HG02970 (cell line): ENCODE results near the gene IL18BP.

ENCODE experiments used
- ATAC-seq: cut with Tn5 transposase; IDR thresholded peaks from one replicate; pipeline ENCODE4 v1.9.1; 2021; ENCODE audit warnings: mild to moderate bottlenecking, moderate library complexity, moderate number of reproducible peaks; ENCODE audit not compliant: unreplicated experiment, low FRiP score

Gene IL18BP

GRCh38 chr11:72040491-72041363 is 42.0 kb downstream of the IL18BP start:
- ATAC-seq, result no peak

GRCh38 chr11:72041364-72042063 is 42.8 kb downstream of the IL18BP start:
- no peak for ATAC-seq

GRCh38 chr11:72042064-72042745 is 43.5 kb downstream of the IL18BP start:
- ATAC-seq, result no peak

GRCh38 chr11:72045849-72046248 is 47.1 kb downstream of the IL18BP start:
- no peak for ATAC-seq

- ATAC-seq, result no peak
Observed at GRCh38 chr11:72048766-72049460, 50.2 kb downstream of the IL18BP start.
